Fibroblast of pulmonary artery (primary cell): ENCODE data around the gene PRKAR1B.

Source experiments
- DNase-seq: peaks from one replicate; pipeline ENCODE4 v3.0.0-alpha.2; 2010; ENCODE audit warnings: low read depth
- H3K4me3 ChIP-seq: replicated peaks from 2 replicates; pipeline ENCODE4 v1.5.1; 2011; ENCODE audit warnings: low read depth, mild to moderate bottlenecking, control low read depth, low read length, moderate library complexity
- TF ChIP-seq, protein P1 (sequence below): IDR thresholded peaks from 2 replicates; pipeline ENCODE4 v1.5.1; 2011; ENCODE audit warnings: mild to moderate bottlenecking, control low read depth, low read length, inconsistent platforms; ENCODE audit errors: missing control alignments

The PRKAR1B gene

GRCh38 chr7:772005-772294 is 44.9 kb upstream of the PRKAR1B start:
- TF ChIP-seq, protein P1, sequence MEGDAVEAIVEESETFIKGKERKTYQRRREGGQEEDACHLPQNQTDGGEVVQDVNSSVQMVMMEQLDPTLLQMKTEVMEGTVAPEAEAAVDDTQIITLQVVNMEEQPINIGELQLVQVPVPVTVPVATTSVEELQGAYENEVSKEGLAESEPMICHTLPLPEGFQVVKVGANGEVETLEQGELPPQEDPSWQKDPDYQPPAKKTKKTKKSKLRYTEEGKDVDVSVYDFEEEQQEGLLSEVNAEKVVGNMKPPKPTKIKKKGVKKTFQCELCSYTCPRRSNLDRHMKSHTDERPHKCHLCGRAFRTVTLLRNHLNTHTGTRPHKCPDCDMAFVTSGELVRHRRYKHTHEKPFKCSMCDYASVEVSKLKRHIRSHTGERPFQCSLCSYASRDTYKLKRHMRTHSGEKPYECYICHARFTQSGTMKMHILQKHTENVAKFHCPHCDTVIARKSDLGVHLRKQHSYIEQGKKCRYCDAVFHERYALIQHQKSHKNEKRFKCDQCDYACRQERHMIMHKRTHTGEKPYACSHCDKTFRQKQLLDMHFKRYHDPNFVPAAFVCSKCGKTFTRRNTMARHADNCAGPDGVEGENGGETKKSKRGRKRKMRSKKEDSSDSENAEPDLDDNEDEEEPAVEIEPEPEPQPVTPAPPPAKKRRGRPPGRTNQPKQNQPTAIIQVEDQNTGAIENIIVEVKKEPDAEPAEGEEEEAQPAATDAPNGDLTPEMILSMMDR = no peak
- no peak for DNase-seq
- no peak overlapping the region for H3K4me3 ChIP-seq

DNA sequence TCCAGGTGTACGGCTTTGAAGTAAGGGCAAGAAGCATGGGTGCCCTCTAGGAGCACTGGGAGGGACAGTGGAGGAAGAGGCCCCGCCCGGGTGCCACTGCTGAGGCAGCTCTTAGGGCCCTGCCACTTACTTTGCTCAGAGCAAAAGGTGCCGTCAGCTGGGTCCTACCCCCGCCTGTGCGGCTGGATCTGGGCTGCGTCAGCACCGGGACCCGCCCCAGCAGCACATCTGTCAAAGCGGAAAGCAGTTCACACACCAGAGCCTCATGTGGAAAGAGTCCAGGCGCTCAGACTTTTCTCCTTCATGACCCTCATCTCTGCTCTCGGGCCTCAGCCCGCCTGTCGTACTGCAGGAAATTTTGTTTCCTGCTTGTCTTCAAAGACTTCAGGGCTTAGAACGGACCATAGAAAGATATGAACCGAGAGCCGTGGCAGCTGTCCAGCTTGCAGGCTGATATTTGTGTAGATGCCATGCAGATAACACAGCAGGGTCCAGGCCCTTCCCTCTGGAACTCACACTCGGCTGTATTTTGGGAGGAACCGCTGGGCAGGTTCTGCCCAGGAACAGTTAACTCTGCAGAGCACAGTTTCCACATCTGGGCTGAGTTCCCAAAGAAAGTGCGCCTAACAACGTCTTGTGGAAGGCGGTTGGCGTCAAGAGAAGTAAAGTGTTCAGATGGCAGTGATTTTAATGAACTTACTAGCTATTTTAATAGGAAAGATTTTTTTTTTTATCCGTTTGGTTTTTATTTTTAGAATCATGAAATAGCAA is 44.3 kb upstream of the PRKAR1B start:
- peak; percentile 60 for DNase-seq
- no peak overlapping the region for H3K4me3 ChIP-seq
- TF ChIP-seq, protein P1 = no peak

DNA sequence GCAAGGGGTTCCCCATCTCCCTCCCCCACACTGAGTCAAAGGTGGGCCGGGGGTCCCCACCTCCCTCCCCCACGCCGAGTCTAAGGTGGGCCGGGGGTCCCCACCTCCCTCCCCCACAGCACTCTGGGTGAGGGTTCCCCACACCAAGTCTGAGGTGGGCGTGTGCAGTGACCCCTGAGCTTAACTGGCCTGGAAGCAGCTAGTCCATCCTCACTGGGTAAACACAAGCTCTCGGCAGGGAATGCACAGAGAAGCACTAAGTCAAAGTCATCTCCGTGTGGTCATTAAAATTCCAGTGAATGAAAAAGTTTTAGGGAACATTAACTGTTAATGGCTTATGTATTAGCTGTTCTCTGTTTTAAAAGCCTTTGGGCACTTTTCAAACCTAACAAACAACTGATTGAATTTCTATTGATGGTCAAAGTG is 43.7 kb upstream of the PRKAR1B start:
- no peak for DNase-seq
- TF ChIP-seq, protein P1 = no peak
- H3K4me3 ChIP-seq = no peak overlapping the region

DNA sequence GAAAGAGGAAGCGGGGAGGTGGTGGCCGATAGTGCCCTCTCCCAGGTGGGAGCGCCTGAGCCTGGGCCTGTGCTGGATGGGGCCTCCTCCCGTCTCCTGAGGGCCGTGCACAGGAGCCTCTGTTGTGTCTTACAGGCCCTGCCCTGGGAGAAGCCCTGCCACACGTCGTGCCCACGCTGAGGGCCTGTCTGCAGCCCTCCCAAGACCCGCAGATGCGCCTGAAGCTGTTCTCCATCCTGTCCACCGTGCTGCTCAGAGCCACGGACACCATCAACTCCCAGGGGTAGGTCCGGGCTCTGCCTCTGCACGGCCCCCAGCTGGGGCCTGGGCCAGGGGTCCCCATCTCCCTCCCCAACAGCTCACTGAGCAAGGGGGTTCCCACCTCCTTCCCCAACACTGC is 43.3 kb upstream of the PRKAR1B start:
- TF ChIP-seq, protein P1 = no peak
- DNase-seq = no peak
- H3K4me3 ChIP-seq = no peak overlapping the region

GRCh38 chr7:768881-769504 is 41.9 kb upstream of the PRKAR1B start:
- DNase-seq = peak; percentile 36
- no peak overlapping the region for H3K4me3 ChIP-seq
- TF ChIP-seq, protein P1 = no peak

DNA sequence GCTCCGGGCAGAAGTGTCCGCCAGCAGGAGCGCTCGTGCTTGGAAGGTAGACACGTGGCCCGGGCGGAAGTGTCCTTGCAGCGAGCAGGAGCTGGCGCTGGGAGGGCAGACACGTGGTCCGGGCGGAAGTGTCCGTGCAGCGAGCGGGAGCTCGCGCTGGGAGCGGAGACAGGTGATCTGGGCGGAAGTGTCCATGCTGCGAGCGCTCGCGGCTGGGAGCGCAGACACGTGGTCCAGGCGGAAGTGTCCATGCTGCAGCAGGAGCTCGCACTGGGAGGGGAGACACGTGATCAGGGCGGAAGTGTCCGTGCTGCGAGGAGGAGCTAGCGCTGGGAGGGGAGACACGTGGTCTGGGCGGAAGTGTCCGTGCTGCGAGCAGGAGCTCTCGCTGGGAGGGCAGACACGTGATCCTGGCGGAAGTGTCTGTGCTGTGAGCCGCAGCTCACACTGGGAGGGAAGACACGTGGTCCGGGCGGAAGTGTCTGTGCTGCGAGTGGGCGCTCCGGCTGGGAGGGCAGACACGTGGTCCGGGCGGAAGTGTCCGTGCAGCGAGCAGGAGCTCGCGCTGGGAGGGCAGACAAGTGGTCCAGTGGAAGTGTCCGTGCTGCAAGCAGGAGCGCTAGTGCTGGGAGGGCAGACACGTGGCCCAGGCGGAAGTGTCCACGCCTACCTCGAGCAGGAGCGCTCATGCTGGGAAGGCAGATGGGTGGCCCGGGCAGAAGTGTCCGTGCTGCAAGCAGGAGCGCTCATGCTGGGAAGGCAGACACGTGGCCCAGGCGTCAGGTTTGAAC is 41.1 kb upstream of the PRKAR1B start:
- peak; percentile 69 for DNase-seq
- no peak overlapping the region for H3K4me3 ChIP-seq

More for the DNA sequence above, 41.1 kb upstream of the PRKAR1B start:
- TF ChIP-seq, protein P1 = no peak
